Stimulated activated CD8-positive, alpha-beta memory T cell treated with anti-CD3 and anti-CD28 coated beads, Interleukin-4, amount 100 ng/mL, for 4 hours (primary cell): ENCODE measurements around the gene FIGN.

ENCODE experiments used
- DNase-seq, 2 donors: peaks; one replicate each; pipeline ENCODE4 v3.0.0-alpha.2; 2020; ENCODE audit warnings: low read depth in 2 of 2, low spot score in 1 of 2

FIGN gene

GRCh38 chr2:163735685-163736432, at the start of gene FIGN:
TSS of gene FIGN (minus strand) at chr2:163736008. CDS start at chr2:163734927, 1,081 bp downstream.
- DNase-seq: no peak

DNA sequence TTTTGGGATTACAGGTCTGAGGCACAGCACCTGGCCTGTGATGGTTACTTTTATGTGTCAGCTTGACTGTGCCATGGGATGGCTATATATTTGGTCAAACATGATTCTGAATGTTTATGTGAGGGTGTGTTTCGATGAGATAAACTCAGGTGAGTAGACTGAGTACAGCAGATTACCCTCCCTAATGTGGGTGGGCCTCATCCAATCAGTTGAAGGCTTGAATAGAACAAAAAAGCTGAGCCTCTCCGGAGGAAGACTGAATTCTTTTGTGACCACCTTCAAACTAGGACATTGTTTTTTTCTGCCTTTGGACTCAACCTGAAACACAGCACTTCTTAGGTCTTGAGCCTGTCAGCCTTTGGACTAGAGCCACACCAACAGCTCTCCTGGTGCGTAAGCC, 49.4 kb upstream of the FIGN start:
- no peak for DNase-seq

- no peak for DNase-seq
Measured at GRCh38 chr2:163779970-163780597, 44.3 kb upstream of the FIGN start.

GRCh38 chr2:163778045-163778781, 42.4 kb upstream of the FIGN start:
- DNase-seq: no peak

DNA sequence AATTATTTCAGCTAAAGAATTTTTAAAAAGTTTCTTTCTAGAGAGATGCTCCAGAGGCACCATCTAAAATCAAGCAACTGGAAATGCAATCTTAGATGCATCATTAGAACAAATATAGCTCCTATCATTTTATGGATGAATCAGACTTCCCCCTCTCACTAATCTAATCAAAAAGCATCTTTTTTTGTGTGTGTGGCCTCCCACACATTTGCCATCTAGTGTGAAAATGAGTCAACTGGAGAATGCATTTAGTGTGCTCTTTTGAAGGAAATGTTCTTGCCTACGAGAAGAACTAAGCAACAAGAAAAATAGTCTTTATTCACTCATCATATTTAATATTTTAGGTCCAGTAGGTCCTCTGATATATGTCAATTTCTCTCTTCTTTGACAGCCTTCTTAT, 39.5 kb upstream of the FIGN start:
- no peak for DNase-seq

- no peak for DNase-seq
Measured at GRCh38 chr2:163774862-163775261, 39.1 kb upstream of the FIGN start.

DNA sequence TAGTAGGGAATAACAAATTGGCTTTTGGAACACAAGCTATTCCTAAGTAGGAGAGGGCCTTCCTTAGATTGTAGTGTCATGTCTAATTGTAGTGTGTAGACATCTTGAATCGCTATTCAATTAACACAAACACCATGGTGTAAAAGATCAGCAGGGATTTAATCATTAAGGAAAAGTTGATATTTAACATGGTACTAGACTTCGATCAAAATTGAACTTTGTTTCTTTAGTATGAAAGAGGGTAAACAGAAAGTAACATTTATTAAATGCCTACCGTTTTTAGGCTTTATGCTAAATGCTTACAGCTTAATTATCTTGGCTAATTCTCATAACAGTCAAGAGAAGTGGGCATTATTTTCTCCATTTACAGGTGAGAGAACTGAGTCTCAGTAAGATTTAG, 37.5 kb upstream of the FIGN start:
- DNase-seq: no peak

DNA sequence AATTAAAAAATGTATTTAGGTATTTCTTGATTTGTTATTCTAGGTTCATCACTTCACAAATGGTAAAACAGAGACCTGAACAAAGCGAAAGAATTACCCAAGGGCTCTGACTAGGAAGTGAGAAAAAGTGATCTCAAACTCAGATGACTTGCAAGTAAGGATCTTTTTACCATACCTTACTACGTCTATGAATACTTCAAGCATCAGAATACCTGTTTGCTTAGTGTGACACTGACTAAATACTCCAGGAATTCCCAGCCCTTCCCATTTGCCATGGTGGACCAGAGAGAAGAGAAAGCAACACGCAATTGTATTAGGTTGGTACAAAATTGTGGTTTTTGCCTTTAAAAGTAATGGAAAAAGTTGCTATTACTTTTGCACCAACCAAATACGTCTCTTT, 35.8 kb upstream of the FIGN start:
- DNase-seq: no peak

GRCh38 chr2:163768881-163769695, 33.3 kb upstream of the FIGN start:
- no peak for DNase-seq

- no peak for DNase-seq
Measured at GRCh38 chr2:163767097-163767496, 31.3 kb upstream of the FIGN start.

- no peak for DNase-seq
Measured at GRCh38 chr2:163764566-163764965, 28.8 kb upstream of the FIGN start.

GRCh38 chr2:163759013-163759412, 23.2 kb upstream of the FIGN start:
- DNase-seq: no peak

- no peak for DNase-seq
Measured at GRCh38 chr2:163757814-163758213, 22.0 kb upstream of the FIGN start.

DNA sequence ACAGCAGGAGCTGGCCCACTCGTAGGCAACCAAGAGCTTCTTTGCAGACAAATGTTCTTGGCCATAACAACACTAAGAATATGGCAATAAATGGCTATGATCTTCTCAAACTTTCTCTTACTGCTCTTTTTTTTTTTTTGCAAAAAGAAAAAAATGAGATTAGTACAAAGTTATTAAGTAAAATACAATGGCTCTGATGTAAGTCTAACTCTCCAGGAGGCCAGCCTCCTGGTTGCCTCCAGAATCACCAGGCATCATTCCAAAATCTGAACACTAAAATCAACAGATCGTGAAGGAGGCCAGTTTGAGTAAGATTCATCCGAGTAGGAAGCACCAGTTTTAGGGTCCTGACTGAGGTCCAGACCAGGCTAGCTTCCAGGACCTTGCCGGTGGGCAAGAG, 20.8 kb upstream of the FIGN start:
- DNase-seq: no peak

- DNase-seq: no peak
Measured at GRCh38 chr2:163755366-163755765, 19.6 kb upstream of the FIGN start.

- DNase-seq: no peak
Measured at GRCh38 chr2:163753726-163754125, 17.9 kb upstream of the FIGN start.

DNA sequence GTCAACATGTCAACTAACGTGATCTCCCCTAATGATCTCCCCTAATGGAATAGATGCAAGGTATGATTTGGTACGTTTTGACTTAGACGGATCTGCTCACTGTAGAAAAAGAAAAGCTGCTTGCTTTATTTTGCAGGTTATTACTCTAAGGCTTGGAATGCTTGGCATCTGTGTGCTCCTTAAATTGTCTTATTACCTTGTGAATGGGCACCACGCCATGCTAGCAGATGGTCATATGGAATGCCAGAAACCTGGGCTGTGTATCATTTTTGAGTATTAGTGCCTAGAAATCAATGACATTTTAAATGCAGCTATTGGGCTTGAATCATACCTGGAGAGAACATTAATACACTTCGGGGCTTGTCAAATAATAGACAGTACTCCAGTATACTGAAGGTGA, 16.5 kb upstream of the FIGN start:
- DNase-seq: no peak

- no peak for DNase-seq
Measured at GRCh38 chr2:163751696-163752095, 15.9 kb upstream of the FIGN start.

- no peak for DNase-seq
Measured at GRCh38 chr2:163748420-163748819, 12.6 kb upstream of the FIGN start.

- no peak for DNase-seq
Measured at GRCh38 chr2:163741435-163741834, 5.6 kb upstream of the FIGN start.

DNA sequence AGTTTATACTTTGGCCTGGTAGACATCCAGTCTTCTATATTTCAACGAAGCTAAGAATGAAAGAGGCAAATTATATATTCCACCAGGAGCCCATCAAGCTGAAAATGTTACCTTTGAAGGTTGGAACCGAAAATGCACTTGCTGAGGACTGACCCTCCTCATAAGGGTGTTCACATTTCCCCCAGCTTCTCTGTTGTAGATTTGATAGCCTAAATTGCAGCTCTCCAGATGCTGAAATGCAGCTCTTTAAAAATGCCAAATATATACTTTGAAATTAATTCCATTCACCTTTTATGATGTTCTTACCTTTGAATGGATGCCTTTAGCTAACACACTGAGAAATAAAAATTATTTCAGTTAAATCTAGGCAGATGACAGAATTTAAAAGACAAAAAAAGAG, 1.8 kb upstream of the FIGN start:
- no peak for DNase-seq

GRCh38 chr2:163737190-163737439, 1.3 kb upstream of the FIGN start:
- DNase-seq: no peak
